GM04503 (cell line): ENCODE measurements around the gene CTU2.

Experiments
- DNase-seq: peaks from one replicate; pipeline ENCODE4 v3.0.0-alpha.2; 2012; ENCODE audit warnings: low read depth

Gene CTU2

DNA sequence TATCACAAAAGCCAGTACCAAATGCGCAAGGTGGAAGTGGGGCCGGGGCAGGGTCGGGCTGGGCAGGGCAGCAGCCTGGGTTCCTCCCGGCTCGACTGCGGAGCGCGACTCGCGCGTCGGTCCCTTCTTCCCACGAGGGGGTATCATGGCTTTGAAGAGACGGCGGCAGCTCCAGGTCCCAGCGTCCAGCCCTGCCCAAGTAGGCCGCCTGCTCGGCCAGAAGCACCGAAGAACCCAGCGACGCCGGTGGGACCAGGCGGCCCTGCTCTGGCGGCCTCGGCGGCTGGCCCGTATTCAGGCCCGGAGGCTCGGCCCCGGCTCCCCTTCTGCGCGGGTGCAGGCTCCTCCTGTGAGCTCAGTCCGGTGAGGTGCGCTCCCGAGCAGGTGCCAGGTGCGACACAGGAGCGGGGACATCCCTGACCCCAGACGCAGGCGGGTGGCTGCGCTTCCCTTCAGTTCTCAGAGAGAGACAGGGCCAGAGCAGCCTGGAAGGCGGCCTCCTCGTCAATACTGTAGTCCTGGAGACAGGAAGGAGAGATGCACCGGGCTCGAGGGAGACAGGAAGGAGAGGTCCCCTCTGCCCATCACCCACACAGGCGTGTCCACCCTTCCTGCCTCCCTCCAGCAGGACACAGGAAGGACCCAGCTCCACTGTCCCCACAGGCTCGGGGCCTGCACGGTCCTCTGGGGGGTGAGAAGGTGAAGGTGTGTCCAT is 9.0 kb upstream of the CTU2 start:
- DNase-seq: no peak

DNA sequence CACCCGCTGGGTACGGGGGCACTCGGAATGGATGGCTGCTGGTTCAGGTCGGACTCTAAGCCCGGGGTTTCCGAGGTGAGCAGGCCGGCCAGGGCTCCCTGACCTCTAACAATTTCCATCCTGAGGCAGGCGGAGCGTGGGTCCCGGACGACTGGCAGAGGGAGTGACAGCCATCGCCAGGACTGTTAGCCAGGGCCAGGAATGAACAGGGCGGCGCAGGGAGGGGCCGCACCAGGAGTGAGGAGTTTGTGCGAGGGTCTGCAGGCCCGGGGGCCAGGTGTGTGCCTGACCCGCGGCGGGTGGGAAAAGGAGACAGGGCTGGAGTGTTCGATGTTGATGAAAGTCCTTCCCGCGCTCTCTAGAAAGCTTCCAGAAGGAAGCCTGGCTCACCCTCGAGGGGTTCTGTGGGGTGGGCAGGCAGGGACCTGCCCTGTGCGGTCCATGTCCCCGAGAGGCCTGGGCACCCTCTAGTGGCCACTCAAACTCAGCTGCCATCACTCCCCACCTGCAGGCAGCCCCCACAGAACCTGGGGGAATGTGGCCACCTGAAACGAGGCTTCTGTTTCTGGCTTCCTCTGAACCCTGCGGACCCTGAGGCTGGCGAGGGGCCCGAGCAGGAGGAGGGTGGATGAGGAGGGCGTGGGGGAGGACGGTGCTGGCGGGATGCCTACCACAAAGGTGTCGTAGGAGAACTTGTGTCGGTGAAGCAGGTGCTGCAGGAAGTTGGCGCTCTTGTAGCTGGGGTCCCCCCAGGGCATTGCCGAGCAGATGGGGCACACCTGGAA is 8.3 kb upstream of the CTU2 start:
- DNase-seq: no peak

DNA sequence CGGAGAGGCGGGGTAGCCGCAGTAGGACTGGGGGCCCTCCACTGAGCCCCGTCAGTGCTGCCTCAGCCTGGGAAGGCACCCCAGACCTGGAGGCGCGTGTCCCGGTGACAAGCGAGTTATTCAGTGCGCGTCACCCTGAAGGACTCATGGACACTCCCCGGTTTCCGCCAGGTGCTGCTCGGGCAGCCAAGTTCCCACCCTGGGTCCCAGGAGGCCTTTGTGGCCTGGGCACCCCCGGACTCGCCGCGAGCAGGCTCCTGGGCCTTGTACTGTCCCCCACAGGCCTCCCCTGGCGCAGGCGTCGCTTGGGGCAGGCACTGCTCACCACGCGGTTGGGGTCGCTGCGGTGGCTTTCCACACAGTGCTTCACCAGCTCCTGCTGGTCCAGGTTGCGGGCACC is 7.7 kb upstream of the CTU2 start:
- no peak for DNase-seq

DNA sequence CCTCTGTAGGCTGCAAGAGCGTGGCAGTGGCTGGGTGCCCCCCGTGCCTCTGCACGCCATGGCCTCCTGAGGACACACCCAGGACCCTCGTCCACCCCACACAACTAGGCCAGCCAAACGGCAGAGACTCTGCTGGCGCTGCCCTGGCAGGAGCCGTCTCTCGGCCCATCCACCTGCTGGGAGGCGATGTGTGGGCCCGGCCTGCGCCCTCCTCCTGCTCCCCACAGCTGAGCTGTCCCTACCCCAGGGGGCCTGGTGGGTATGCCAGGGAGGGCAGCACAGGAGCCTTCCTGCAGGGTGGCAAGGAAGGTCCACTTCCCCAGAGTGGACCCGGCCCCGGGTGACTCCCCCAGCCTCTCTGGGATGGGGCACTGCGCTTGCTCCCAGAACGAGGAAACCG is 7.1 kb upstream of the CTU2 start:
- no peak for DNase-seq

DNA sequence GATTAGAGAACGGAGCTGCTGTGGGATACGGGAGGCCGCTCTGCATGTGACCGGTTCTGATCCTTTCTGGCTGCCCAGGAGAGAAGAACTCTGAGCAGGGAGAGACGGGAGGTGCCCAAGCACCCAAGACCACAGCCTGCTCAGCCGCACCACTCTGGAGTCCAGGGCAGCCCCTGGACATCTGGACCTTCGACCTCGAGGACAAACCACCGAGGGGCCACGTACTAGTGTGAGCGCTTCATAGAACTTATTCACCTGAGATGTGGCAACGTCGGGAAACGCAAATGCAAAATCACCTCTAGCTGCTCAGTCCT is 6.0 kb upstream of the CTU2 start:
- no peak for DNase-seq

DNA sequence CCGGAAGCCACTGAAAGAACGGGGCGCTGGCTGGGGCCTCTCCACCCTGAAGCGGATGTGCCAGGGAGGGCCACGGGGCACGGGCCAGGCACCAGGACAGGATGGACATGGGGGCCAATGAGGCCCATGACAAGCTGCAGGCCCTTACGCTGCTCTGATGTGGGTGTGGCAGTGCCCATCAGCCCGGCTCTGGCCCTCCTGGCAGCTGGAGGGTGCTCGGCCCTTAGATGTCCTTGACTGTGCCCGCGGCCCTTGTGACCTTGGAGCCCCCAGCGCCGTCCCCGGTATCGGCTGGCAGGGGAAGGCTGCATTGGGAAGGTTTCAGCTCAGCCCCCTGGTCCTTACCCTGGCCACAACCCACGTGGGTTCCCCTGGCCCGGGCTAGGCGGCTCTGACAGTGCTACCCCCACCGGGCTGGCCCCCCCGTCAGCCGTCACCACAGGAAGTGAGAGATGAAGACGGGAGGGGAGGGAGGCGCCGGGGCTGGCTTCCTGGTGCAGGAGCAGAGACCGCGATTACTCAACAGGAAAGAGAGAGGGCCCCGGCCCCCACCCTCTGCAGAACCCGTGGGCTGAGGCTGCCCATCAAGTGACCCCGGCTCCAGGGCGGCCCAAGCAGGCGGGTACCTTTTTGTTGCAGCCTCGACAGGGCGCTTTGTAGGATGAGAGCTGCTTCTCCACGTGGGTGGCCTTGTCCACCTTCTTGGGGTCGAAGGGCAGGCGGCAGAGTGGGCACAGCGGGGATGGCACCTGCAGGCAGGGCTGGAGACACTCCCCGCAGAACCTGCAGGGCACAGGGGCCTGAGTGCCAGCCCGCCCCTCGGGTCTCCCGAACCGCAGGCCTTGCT is 5.4 kb upstream of the CTU2 start:
- DNase-seq: peak; percentile 16

DNA sequence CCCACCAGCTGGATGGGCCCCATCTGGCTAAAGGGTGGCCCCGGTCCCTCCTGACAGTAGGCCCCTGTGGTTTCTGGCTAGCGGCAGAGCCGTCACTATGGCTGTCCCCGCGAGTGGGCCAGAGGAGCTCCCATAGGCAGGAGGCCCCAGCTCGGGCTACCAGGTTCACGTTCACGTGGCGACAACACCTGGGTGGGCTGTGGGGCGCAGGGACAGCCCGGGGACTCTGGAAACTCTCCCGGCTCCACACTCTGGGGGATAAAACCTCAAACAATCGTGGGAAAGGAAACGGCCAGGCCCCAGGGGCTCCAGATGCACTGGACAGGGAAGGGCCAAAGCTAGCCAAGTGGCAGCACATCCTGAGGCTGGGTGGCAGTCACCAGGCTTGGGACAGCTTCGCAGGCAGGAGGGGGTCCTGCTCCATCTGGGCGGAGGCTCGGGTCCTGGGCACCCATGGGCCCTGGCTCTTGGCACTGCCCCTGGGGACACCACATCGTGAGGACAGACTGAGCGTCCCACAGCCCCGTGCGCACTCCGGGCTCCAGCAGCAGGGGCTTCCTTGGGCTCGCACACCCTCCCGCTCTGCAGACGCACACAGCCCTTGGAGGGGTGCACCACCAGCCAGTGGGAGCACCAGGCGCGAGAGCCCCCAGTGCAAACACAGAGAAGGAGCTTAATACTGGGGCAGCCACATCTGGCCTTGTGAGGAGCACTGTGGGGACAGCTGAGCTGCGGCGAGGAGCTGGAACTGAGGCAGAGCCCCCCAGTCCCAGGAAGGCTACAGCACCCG is 4.5 kb upstream of the CTU2 start:
- no peak for DNase-seq

DNA sequence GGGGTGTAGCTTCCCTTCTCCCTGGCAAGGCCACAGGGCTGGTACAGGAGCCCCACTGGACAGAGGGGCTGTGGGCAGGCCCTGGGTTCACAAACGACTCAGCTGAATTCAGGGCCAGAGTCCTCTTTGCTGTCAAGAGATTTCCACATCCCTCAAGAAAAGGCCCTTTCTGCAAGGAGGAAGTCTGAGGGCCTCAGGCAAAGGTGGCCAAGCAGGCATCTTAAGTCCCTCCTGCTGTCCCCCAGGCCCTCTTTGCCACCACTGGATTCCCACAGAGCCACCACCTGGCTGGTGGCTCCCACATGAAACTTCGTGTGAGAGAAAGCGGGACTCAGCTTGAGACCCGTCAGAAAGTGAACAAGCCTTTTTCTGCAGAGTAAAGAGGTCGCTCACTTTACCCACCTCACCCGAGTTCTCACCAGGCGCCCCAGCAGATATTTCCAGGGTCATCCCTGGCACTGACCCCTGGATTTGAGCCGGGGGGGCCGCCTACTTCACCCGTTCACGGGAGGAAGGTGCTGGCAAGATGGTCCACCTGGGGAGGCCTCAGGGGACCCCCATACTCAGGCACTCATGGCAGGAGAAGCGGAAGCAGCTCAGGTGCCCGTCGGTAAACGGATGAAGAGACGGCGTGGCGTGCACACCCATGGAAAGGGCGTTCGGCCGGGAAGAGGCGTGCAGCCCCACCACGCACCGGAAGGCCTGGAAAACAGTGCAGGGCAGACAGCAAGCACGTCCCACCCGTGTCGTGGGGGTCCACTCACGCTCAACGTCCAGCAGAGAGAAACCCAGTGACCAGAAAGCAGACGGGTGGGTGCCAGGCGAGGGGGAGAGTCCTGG is 3.7 kb upstream of the CTU2 start:
- DNase-seq: no peak

DNA sequence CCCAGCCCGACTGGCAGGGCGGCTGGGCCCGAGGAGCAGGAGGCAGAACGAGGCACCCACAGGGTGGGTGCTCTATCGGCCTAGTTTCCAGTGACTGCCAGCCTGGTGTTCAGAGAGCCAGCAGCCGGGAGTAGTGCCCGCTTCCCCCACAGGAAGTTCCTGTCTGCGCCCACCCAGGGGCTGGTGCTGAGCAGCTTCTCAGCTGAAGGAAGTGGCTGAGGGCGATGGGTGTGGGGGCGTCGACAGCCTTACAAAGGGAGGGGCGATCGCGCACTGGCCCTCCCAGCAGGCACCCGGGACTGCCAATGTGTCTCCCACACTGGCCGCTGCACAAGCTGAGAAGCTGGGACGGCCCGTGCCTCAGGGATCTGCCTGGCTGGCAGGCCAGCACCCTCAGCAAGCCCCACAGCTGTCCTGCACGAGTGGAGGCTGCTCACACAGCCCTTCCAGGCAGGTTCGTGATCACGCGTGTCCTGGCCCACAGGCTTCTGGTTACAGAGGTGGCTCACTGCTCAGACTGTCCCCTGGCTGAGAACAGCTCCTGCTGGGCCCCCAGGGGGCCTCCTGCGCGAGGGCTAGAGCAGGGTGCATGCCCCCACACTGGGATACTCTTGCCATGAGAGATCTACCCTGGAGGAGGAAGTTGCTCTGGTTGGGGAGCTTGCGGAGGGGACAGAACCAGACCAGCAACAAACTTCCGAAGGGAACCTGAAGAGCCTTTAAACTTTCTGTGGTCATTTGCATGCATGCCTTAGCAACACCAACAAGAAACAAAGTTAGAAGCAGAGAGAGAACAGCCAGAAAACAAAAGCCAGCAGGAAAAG is 2.6 kb upstream of the CTU2 start:
- DNase-seq: no peak

DNA sequence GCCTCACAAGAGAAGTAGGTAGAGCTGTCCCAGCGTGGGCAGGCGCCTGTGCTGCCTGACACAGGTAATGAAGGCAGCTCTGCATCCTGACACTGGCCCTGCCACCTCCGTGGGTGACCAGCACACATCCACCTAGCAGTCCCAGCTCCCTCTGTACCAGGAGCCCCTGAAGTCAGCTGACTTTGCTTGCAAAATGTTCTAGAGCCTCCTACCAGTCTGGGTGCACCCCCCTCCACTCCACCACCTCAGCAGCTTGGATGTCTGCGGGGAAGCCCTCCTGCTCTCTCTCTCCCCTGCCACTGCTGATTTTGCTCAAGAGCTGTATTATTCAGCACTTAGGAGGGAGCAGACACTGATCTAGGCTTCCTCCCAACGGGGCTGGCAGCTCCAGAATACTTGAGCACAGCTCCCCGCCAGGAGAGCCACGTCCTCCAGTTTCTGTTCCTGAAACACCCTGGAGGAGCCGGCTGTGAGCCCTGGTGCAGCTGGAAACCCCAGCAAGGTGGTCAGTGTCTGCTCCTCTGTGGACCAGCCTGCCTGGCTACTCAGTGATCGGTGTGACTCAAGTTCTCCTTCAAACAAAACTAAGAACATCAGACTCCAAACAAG is 1.1 kb upstream of the CTU2 start:
- peak; percentile 6 for DNase-seq

DNA sequence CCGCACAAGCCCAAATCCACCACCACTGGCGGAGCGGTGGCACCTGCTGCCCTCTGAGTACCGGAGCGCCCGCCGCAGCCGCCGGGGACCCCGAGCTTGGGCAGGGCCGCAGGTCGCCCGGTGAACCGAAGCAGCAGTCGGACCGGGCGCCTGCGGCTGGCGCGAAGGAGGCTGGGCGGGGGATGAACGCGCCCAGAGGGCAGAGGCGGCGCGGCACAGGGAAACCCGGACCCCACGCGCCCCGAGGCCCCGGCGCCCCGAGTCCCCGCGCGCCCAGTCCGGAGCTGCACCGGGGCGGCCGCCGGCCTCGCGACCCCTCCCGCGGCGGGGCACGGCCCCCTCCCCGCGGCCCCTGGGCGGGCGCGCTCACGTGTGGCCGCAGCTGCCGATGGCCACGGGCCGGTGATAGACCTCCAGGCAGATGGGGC is 488 bp upstream of the CTU2 start:
- DNase-seq: no peak

DNA sequence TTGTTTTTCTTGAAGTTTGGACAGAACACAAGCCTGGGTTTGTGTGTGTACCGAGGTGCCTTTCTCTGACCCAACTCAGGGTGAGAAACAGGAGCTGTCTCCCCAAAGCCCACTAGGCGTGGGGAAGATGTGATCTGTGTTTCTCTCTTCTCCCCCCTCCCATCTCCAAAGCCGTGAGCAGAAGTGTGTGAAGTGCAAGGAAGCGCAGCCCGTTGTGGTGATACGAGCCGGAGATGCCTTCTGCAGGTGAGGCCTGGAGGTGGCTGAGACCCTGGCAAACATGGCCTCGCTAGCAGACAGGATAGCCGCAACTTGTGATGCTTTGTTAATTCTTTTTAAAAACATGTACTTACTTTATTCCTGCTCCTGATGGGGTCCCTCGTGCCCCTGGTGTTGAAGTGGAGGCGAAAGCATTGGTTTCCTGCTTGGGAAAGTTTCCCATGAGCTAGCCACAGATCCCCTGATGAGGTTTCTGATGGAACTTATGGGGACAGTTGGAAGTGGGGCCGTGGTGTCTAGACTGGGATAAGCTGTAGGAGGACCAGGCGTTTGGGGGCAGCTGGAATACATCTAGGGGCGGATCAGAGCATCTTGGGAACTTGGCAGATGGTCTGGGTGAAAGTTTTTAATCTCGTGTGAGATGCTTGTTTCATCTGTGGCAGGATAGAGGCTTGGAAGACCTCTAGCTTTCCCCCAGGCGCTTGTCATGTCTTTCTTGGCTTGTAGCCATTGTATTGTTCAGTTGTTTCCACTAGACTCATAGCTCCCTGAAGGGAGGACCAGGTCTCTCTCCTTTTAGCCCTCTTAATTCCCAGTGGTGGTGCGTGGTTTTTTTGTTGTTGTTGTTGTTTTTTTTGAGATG is 893 bp downstream of the CTU2 start:
- DNase-seq: no peak

DNA sequence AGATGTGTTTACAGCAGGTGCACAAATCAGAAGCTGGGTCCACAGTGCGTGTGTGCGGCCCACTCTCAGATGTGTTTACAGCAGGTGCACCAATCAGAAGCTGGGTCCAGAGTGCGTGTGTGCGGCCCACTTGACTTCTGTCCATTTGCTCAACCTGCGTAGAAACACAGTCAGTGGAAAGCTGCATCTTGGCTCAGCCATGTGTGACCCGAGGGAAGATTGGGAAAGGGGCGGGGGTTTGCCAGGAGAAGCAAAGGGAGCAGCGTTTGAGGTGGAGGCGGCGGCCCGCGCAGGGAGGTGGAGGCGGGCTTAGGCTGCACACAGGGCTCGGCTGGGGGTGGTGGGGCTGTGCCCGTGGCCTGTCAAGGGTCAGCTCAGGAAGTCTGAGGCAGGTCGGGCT is 4.3 kb downstream of the CTU2 start:
- no peak for DNase-seq

DNA sequence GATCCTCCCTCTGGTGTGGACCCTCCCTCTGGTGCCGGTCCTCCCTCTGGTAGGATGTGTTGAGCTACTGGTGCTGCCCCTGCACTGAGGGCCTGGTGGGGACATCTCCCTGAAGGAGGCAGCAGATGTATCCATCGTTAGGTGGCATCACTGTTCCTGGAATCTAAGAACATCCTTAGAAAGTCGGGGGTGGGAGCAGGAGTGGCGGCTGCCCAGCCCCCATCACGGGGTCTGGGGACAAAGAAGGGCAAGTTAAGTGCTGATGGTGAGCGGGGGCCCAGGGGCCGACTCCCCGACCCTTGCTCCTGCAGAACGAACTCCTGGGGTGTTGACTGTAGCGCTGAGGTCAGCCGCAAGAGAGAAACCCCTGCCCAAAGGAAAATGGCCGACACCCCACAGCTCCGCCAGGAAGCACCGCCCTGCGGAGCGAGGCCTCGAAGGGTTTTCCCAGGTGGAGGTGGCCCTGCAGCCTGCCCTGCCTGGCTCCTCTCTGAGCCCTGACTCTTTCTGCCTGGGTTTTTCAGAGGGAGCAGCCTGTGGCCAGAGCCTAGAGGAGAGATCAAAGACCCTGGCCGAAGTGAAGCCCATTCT is 5.5 kb downstream of the CTU2 start:
- no peak for DNase-seq

DNA sequence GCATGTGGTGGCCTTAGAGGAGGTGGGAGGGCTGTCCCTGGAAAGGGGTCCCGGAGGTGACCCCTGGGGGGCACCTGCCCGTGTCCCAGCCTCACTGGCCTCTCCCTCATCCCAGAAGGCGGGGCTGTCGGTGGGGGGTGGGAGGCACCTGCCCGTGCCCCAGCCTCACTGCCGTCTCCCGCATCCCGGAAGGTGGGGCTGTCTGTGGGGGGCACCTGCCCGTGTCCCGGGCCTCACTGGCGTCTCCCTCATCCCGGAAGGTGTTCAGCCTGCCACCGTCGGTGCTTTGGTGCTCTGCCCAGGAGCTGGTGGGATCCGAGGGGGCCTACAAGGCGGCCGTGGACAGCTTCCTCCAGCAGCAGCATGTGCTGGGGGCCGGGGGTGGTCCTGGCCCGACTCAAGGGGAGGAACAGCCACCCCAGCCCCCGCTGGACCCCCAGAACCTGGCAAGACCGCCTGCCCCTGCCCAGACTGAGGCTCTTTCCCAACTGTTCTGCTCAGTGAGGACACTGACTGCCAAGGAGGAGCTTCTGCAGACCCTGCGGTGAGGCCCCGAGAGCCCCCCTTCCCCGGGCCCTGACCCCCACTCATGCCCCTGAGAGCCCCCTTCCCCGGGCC is 6.2 kb downstream of the CTU2 start:
- DNase-seq: no peak

DNA sequence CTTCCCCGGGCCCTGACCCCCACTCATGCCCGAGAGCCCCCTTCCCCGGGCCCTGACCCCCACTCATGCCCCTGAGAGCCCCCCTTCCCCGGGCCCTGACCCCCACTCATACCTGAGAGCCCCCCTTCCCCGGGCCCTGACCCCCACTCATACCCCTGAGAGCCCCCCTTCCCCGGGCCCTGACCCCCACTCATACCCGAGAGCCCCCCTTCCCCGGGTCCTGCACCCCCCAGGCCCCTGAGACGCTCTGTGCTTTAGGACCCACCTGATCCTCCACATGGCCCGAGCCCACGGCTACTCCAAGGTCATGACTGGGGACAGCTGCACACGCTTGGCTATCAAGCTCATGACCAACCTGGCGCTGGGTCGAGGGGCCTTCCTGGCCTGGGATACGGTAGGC is 6.8 kb downstream of the CTU2 start:
- DNase-seq: no peak

DNA sequence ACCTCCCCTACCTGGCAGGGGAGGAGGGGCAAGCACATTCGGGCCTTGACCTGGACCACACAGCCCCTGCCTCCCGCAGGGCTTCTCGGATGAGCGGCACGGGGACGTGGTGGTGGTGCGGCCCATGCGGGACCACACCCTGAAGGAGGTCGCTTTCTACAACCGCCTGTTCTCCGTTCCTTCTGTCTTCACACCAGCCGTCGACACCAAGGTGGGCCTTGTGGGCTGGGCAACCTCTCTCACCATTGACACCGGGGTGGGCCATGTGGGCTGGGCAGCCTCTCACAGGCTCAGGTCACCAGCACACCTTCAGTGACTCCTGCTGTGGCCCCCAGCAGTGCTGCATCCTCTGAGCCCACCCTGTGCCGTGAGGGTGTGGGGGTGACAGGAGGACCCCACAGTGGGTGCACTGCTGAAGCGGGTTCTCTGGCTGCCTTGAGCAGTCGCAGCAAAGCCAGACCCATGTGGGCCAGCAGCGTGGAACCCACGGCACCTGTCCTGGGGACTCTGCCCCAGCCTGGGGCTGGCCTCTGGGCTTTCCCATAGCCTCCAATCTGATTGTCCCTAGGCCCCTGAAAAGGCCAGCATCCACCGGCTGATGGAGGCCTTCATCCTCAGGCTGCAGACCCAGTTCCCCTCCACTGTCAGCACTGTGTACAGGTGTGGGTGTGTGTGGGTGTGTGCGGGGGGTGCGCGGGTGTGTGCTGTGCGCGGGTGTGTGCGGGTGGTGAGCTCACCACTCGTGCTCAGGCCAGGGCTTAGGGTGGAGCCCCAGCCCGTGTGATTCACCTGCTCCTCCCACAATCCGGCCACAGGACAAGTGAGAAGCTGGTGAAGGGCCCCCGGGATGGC is 7.5 kb downstream of the CTU2 start:
- DNase-seq: no peak
